Coronary artery (tissue), 2 donors: Measurements from ENCODE around the gene ZCCHC10.

Experiments used
- DNase-seq: peaks from one replicate; pipeline ENCODE4 v3.0.0-alpha.2; 2017; ENCODE audit warnings: low spot score
- H3K27ac ChIP-seq, 2 donors: fragments of 200-600 bp; sonication (generic); one replicate each; pipeline ENCODE4 v1.5.1; 2016 to 2019
- H3K4me3 ChIP-seq: fragments of 200-600 bp; sonication (generic); 2 replicates; pipeline ENCODE4 v1.5.1; 2016; ENCODE audit warnings: mild to moderate bottlenecking, moderate library complexity
- TF ChIP-seq, protein P1 (sequence below): fragments of 200-600 bp; sonication (generic); IDR thresholded peaks from one replicate; pipeline ENCODE4 v1.5.1; 2019; ENCODE audit warnings: antibody characterized with exemption

ZCCHC10 gene

GRCh38 chr5:133025804-133026663 is at the start of gene ZCCHC10:
Gene ZCCHC10, minus strand, starts transcription at chr5:133026549. Its CDS starts 12 bp downstream, at chr5:133026537.
- TF ChIP-seq, protein P1, sequence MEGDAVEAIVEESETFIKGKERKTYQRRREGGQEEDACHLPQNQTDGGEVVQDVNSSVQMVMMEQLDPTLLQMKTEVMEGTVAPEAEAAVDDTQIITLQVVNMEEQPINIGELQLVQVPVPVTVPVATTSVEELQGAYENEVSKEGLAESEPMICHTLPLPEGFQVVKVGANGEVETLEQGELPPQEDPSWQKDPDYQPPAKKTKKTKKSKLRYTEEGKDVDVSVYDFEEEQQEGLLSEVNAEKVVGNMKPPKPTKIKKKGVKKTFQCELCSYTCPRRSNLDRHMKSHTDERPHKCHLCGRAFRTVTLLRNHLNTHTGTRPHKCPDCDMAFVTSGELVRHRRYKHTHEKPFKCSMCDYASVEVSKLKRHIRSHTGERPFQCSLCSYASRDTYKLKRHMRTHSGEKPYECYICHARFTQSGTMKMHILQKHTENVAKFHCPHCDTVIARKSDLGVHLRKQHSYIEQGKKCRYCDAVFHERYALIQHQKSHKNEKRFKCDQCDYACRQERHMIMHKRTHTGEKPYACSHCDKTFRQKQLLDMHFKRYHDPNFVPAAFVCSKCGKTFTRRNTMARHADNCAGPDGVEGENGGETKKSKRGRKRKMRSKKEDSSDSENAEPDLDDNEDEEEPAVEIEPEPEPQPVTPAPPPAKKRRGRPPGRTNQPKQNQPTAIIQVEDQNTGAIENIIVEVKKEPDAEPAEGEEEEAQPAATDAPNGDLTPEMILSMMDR = no peak
- peak within 1 kb of the TSS; percentile 93 to 95 for H3K27ac ChIP-seq
- H3K4me3 ChIP-seq = peak within 1 kb of the TSS; percentile 86
- DNase-seq = peak; percentile 95

DNA sequence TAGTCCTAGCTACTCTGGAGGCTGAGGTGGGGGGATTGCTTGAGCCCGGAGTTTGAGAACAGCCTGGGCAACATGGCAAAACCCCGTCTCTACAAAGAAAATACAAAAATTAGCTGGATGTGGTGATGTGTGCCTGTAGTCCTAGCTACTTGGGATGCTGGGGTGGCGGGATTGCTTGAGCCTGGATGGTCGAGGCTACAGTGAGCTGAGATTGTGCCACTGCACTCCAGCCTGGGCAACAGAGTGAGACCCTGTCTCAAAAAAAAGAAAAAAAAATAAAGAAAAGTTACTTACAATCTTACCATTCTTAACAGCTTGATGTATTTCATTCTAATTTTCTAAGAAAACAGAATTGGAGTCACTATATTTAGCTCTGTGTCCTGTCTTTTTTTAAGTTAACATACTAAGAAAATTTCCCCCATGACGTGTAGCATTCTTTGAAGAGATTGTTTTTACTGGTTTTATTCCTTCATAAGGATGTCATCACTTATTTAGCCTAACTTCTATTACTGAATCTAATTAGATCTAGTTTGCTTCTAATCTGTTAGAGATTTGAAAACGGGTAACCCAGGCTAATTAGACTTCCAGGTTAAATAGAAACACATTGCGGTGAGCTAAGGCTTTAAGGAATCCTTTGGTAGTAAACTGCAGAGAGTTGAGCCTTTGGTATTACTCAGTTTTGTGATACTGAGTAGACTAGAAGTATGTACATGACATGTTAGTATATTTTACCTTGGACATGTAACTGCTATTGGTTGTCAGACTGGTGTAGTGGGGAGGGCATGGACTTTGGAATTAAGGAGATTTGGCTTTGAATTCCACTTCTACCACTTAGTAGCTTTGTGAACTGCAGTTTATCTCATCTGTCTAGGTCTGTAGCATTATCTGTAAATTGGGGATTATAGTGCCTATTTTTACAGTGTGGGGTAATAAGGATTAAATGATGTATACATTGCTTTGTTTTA is 49.5 kb upstream of the ZCCHC10 start:
- Histone ChIP-seq H3K27ac (peak overlapping the region; percentile 33 to 81), H3K4me3 (no peak overlapping the region)
- no peak for DNase-seq
- TF ChIP-seq, protein P1 = no peak

- TF ChIP-seq, protein P1 = no peak
- no peak overlapping the region for H3K27ac ChIP-seq
- H3K4me3 ChIP-seq = no peak overlapping the region
- no peak for DNase-seq
Measured at GRCh38 chr5:133072021-133072420, 45.7 kb upstream of the ZCCHC10 start.

GRCh38 chr5:133066045-133066444 is 39.7 kb upstream of the ZCCHC10 start:
- Histone ChIP-seq H3K27ac (no peak overlapping the region), H3K4me3 (no peak overlapping the region)
- DNase-seq = no peak
- TF ChIP-seq, protein P1 = no peak

DNA sequence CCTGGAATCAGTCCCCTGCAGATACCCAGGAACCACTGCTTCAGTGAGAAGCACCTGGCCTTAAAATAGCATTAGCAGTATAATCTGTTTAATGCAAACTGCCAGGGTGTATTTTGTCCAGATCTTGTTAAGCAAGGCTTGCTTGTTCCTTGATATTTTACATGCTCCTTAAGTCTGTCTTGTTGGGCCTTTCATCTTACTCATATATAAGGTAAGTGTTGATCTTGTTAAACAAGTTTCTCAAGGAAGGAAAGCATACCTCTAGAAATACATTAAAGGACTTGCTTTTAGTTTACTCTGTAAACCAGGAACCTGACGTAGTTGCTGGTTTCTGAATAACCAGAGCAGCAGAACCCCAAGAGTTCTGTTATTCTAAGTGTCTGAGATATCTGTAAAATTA is 39.1 kb upstream of the ZCCHC10 start:
- no peak overlapping the region for H3K27ac ChIP-seq
- TF ChIP-seq, protein P1 = no peak
- no peak overlapping the region for H3K4me3 ChIP-seq
- no peak for DNase-seq

DNA sequence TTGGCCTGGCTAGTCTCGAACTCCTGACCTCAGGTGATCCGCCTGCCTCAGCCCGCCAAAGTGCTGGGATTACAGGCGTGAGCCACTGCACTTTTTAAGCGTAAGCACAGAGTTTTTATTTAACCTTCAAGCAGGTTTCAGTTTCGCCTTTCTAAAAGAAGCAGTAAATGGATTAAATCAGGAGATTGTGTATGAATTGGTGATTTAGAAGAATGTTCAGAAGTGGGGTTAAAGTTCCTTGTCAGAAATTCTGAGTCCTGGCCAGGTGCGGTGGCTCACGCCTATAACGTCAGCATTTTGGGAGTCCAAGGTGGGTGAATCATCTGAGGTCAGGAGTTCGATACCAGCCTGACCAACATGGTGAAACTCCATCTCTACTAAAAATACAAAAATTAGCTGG is 37.6 kb upstream of the ZCCHC10 start:
- TF ChIP-seq, protein P1 = no peak
- no peak overlapping the region for H3K4me3 ChIP-seq
- H3K27ac ChIP-seq = no peak overlapping the region
- no peak for DNase-seq
